Erythroblast (primary cell): Measurements from ENCODE around the gene MGST3.

Source experiments
- GATA1 ChIP-seq: IDR thresholded peaks from 2 replicates; pipeline ENCODE4 v1.6.1; 2011; ENCODE audit warnings: low read depth, mild to moderate bottlenecking, control low read depth, low read length, moderate library complexity
- POLR2A ChIP-seq: IDR thresholded peaks from 2 replicates; pipeline ENCODE4 v1.6.1; 2011; ENCODE audit warnings: mild to moderate bottlenecking, low read length

DNA sequence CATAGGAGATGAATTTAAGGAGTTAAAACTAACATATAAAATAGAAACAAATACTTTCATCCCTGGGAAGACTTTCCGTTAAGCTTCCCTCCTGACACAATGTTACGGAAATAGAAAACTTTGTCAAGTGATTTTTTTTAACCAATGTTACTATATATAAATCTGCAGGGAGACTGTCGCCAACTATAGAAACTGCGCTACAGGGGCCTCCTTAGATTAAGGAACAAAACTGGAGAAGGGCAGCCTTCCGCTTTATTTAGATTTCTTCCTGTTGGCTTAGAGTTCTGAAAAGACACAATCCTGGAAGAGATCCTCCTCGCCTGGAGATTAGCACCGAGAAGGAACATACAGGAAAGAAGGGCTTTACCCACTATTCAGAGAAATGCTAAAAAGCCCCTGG, 1.5 kb downstream of the MGST3 start:
- TF ChIP-seq GATA1: no peak
- TF ChIP-seq POLR2A: no peak
